ENCODE results near the gene MYCBP.
"Not testable (repeated sequence)": the region's sequence is repeated elsewhere in the genome, so short reads cannot be mapped to it uniquely, and the experiment has no call there.

MYCBP gene

DNA sequence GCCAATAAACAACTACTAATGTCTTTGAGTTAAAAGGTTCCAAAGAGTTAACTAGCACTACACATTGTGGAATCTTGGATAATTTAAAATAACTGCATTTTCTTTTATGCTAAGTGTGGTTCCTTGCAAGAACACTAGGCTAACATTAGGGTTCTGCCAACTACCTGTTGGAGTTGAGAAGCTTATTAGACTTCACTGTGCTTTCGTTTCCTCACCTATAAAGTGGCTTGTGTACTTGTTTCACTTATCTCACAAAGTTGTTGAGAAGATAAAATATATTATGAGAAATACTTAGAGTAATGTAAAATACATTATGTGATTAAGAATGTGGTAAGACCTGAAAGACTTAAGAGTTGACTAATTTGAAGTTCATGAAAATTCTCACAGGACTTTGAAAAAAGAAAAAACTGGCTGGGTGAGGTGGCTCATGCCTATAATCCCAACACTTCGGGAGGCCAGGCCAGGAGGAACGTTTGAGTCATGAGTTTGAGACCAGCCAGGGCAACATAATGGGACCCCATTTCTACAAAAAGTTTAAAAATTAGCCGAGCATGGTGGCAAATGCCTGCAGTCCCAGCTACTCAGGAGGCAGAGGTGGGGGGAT is 7.9 kb downstream of the MYCBP start:
- DNase-seq = no peak

DNA sequence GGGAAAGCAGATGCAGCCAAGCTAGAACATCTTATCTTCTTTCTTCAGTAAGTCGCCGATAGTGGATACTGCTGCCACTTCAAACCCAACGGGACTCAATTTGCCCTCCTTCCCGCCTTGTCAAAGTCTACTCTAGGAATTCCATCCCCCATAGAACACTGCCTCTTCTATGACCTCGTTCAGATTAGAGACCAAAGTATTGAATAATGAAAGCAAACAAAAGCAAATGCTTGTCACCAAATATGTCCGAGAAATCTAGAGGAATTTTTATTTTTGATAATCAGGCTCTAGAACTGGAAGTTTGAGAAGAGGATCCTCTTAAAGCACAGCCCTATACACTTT is 12.7 kb downstream of the MYCBP start:
- no peak for DNase-seq

DNA sequence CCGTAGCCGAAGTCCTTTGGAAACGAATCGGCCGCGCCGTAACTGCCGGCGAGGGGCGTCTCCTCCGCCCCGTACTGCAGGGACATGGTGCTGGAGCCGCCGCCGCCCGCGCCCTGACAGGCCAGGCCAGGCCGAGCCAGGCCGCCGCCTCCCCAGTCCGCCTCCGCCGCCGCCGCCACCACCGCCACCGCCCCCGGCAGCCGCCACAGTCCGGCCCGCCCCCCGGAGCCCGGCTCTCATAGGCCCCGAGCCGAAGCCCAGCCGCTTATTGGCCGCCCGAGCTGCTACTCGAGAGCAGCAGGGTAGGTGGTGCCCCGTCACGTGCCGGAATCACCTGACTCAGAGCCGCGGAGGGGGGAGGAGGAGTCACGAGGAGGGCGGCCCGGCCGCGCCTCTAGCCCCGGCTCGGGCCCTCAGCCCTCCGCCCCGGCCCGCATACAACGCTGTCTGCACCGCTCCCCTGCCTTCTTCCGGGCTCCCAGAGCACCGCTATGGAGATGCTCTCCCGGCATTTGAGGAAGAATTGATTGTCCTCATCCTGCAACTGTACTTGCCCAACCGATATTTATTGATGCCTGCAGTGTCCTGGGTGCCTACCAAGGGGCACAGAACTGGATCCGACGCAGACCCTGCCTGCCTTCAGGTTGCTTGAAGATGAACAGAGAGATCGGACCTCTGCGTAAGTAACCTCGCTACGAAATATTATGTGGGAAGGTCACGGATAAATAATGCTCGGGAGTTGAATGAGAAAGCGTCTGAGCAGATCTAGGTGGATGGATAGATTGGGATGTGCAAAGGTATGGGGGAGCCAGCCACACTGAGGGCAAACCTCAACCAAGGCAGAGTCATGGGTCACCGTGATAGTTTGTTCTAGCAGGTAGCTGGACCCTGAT is 13.3 kb downstream of the MYCBP start, which contains the start of gene RRAGC:
RRAGC (minus strand) TSS at position 212 of the 893 bp plus-strand sequence; CDS start at position 86, 126 bp downstream.
- DNase-seq = peak; percentile 99

DNA sequence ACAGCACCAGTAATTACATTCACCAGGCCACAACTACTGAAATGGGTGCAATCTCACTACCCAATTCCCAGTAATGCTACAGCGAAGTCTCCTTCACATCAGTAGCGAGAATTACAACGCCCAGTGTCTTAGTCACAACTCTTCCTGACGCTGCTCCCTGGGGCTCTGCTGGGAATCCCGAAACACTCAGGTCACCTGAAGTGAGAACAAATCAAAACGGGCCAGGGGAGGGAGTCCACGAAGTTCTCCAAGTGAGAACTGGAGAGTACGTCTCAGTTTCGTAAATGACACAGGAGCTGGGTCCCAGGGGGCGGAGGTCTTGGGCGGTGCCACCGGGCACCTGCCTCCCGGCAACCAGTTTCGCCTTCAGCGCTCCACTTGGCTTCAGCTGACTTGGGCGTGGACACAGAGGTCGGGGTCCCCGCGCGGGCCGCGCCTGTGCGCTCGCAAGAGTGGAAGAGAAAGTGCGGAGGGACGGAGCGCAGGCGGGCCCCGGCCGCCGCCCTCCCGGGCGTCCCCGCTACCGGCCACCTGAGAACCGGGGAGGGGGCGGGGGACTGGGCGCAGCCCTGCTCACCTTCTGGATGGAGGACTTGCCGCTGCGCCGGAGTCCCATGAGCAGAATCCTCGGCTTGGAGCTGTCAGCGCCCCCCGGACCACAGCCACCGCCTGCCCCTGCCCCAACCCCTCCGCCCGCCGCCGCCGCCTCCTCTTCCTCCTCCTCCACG is 14.2 kb downstream of the MYCBP start:
- peak; percentile 84 to 96 (median 90) for DNase-seq

DNA sequence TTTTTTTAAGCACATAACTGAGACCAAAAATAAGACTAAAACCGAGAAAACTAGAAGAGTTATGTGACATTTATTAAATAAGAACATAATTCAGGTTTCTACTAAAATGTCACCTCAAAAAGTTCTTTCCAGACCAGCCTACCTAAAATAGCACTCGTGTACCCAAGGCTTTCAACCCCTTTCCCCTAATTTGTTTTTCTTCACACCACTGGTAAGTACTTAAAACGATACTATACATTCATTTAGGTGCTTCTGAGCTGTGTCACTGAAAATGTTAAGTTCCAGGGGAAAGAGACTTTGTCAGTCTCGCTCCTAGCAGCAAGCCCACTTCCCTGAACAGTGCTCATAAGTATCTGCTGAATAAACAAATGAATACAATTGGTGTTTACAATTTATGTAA is 20.4 kb downstream of the MYCBP start:
- DNase-seq = no peak

DNA sequence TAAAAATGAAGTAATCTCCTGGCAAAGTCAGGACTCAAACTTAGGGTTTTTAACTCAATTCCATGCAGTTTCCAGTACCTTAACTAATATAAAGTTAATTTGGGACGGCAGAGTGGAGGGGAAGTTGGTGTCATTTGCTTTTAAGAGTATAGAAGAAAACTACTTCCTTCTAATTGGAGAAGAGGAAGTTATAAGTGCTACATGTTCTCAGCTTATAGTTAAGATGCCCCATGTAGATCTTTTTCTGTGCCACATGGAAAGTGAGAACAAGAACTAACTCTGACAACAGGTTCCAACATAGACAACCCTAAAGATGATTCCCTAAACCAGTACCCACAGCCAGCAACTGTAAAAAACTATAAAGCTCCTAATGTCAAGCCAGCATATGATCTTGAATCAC is 25.1 kb downstream of the MYCBP start:
- DNase-seq = peak; percentile 39 to 66 (median 66)

DNA sequence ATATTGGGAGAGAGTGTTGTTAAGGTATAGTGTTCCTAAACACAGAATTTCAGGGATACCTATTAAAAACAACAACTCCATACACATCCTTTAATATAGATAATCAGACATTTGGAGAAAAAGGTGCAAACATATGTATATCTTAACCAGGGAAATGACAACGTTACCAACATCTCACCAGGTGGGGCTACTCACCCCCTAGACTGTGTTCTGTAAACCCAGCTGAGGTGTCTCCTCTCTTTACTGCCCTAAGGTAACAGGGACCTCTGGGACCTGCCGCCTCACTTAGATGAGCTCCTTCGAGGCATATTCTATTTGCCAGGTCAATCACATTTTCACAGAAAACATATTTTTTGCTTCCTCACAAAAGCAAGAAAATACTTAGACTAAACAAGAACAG is 26.9 kb downstream of the MYCBP start:
- no peak for DNase-seq

DNA sequence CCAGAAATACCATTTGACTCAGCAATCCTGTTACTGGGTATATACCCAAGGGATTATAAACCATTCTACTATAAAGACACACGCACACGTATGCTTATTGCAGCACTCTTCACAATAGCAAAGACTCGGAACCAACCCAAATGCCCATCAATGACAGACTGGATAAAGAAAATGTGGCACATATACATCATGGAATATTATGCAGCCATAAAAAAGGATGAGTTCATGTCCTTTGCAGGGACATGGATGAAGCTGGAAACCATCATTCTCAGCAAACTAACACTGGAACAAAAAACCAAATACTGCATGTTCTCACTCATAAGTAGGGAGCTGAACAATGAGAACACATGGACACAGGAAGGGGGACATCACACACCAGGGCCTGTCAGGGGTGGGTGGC is 28.1 kb downstream of the MYCBP start:
- DNase-seq = not testable (repeated sequence)

DNA sequence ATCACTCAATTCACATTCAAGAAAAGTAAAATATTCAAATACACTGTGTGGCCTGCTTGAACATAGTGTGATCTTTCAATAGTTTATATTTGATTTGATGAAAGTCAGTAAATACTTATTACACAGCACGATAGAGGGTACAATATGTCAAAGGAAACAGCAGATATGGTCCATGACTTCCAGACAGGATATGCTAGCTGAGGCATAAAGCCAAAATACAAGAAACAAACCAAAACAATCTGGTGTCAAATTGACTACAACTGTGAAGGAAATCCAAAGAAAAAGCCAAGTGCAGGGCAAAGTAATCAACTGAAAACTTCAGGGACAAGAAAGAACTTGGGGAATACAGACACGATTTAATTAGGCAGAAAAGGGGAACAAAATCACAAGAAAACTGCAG is 32.9 kb downstream of the MYCBP start:
- DNase-seq = no peak

DNA sequence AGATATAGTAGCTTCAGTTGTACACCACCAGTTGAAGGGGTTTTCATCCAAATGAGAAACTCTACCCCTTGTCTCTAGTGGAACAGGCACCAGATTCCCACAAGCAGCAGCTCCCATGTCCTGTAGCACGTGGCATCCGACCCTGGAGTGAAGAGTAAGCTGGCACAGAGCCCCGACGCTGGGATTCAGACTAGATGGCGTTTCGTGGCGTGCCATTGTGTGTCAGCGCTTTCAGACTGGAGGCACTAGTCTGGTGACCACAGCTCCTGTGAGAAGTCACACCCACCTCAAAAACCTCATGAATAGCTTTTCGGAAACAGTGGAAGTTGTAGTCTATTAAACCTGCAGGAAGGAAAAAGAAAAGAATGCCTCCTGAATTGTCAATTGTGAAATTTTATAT is 33.8 kb downstream of the MYCBP start:
- DNase-seq = no peak

DNA sequence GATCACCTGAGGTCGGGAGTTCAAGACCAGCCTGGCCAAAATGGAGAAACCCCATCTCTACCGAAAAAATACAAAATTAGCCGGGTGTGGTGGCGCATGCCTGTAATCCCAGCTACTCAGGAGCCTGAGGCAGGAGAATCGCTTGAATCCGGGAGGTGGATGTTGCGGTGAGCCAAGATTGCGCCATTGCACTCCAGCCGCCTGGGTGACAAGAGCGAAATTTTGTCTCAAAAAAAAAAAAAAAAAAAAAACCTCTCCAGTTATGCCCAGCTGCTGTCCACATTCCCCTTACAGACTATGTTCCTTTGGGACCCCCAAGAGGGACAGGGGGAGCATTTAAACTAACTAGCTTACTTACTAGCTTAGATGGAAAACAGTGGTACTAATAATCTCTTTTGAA is 36.8 kb downstream of the MYCBP start:
- not testable (repeated sequence) for DNase-seq

DNA sequence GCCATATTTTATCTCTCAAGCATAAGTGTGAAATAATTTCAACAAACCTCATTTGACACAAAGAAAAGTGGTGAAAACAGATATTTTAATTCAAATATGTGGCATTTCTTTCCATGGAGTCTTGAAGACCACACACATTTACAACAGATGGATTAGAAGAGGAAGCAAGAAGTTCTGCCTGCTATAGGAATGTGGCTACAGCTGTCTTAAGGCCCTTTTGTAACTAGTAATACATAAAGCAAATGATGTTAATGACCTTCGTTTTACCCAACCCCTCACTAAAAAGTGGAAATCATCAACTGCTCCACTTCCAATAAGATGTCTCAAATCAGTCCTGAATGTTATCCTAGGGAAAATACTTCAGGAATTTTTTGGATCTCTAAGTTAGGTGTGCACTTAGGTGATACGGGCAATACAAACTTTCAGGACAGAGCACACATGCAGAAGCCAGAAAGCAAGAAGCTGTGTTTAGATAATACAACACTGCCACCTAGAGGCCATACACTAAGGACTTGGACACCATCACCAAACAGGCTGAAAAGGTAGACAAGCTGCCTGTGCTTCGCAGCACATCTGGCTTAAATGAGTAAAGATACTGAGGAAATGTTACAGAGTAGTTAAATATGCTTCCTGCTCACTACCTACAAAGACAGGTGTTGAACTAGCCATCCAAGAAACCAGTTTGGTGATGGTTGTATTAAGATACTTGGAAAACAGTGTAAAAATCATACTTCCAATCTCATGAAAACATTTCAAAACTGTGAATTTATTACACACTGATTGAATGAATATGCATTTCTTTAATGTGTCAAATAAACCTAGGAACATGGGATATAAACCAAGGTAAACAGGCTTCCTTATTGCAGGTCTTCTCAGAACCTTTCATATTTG is 38.0 kb downstream of the MYCBP start:
- DNase-seq = peak; percentile 83 to 90 (median 84)

DNA sequence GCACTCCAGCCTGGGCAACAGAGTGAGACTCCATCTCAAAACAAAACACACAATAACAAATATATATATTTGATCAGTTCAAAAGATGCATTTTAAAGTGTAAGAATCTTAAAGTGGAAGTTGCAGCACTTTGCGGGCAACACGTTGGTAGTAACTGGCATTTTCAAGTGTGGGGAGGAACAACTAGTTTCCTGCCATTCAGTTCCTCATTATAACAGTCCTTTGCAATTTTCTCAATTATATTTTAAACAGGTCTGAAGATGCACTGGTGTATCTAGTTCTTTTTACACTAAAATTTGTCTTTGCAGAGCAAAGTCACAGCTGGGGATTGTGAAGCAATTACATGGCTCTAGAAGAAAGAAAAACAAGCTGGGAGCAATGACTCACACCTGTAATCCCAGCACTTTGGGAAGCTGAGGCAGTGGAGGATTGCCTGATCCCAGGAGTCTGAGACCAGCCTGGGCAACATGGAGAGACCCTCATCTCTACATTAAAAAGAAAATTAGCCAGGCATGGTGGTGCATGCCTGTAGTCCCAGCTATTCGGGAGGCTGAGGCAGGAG is 38.8 kb downstream of the MYCBP start:
- DNase-seq = peak in 2 of 3 donors; percentile 35 to 37

DNA sequence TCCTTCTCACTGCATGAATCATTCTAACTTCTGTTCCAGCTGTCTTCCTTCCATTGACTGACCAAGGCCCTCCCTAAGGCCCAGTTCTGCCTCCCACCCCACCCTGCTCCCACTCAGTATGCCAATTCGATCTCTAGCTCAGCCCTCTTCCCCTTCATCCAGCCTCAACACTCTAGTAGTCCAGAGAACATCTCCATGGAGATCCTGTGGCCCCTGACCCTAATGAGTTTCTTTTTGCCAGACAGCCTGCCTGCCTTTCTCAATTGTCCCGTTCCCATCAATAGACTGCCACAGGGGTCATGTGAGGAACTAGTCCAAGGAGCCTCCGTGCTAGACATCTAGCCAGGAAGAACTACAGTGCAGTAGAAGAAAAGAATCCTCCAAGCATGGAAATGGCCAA is 40.0 kb downstream of the MYCBP start:
- DNase-seq = no peak

DNA sequence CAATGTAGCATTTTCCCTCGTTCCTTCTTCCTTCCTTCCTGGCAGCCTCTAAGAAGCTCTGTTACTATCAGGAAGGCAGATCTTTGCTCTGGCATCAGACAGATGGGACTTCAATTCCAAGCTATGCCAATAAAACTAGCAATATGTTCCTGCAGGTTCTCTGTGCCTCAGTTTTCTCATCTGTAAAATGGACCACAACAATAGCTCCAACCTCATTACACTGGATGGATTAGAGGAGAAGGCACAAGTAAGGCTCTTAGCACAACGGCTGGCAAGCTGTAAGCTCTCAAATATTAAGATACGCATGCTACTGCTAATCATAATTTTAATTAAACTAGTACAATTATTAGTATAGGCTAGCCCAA is 40.8 kb downstream of the MYCBP start:
- DNase-seq = no peak

DNA sequence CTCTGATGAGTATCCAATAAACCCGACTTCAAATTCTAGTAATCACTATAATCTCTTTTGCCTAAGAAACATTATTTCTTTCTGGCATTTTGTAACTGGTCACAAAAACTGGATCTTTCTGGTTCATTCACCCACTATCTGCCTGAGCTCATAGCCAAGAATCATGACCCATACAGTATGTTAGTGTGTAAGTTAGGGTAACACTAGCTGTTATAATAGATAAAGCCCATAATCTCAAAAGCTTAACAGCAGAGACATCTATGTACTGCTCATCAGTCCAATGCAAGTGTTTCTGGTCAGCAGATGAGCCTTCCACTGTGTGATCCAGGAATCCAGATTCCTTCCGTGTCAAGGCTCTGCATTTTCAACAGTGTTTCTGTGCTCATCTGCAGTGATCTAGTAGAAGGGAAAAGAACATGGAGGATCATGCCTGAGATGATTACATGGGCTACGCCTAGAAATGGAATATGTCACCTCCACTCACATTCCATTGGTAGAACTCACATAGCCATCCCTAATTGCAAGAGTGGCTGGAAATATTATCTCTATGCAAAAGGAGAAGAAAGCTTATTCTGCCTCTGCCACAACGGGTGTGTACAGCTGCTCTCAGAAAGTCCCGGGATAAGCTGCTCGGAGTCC is 41.3 kb downstream of the MYCBP start:
- no peak for DNase-seq

DNA sequence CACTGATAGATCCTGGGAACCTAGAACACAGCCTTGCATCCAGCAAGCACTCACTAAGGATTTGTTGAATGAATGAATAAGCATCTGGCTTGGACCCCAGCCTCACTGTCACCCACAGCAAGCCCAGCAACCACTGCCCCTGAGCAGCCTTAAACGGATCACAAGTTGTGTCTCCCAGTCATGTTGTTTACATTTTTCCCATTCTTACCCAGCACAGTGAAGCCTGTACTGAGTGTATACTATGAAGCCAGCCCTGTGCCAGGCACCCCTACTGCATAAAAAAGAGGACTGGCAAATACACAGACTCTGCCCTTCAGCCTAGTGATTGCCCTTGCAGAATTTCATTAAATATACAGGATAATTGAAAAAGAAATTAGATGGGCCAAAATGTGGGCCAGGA is 43.8 kb downstream of the MYCBP start:
- no peak for DNase-seq

DNA sequence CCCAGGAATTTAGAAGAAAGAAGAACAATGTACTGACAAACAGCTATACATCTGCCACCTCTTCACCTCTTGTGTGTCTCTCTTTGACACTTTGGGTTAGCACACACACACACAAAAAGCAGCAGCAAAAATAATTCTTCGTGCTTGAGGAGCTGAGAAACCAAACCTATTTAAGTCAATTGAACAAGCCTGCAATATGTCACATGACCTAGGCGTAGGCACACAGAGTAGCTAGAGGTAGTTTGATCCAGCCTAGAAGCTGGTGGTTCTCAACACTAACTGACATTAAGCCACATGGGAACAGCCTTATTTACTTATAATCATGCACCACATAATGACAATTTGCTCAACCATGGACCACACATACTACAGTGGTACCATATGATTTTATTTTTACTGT is 45.8 kb downstream of the MYCBP start:
- no peak for DNase-seq

DNA sequence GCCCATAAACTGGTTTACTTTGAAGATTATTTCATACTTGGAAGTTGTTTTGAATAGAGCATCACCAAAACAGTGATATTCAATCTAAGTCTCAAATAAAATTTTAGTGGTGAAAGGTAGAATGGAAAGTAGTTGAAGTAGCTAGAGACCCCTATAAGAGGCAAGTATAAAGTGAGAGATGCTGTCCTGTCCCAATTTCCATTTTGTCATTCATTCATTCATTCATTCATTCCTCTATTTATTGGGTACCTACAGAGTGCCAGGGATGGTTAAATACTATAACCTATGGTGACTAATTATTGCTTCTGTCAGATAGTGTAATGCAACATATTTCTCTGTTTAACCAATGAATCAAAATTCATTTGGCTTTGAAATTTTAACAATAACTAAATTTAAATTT is 46.3 kb downstream of the MYCBP start:
- DNase-seq = no peak

DNA sequence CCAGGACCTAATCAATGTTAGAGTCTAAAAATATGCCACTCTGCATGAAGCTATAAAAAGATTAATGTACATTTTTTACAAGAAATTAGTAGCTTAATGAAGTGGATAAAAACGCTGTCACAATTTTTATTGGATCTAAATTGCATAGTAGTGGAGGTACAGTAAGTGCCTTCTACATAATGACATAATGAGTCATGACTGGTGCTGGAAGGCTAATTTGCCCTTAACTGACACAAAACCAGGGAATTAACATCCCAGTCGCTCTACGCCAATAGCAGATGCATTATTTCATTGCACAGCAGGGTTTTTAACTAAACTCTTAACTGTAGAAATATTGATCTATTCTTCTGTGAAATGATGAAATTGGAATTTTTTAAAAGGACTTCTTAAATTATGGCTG is 46.9 kb downstream of the MYCBP start:
- no peak for DNase-seq

DNA sequence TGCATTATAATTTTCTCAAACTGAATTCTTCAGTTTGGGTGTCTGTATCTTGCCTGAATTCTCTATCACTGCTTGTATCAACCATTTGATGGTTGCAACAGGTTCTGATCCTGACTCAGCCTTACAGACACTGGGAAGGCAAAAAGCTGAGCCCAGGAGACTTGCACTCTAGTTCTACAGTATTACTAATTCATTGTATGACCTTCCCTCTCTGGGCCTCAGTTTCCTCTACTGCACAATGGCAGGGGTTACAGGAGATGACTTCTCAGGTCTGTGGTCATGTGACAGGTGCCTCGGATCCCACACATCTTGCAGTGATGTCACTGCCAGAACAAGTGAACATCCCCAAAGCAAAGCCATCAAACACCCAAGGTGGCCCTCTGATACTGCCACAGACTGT is 52.3 kb downstream of the MYCBP start:
- DNase-seq = no peak

DNA sequence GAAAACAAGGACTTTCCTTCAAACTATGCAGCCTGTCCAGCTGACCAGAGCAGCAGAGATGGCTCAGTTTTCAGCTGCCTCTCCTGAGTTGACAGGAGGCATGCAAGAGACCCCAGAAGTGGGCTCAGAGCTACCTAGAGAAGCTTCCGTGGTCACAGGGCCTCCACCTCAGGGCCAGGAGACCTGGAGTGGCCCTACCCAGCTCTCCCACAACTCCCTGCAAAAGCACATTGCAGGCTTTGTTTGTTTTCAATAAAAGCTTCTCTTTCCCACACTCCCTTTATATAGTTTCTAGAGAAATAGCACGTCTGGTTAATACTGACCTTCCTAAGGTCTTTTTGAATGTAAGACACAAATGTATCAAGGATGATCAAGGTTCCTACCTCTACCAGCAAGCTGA is 53.6 kb downstream of the MYCBP start:
- DNase-seq = no peak
